ENCODE measurements around the gene FRMD1. TPM values are rescaled to one million over a fixed set of nuclear protein-coding genes. Genes with fewer than 3 reads are reported as not detected.

The FRMD1 gene
- polyA plus RNA-seq, 3 donors from 2014 or later: not detected

- no peak for DNase-seq
- Mint-ChIP-seq H3K9me3 (peaks cover 0 to 1% (median 0%) of the 10 kb centered on the region in 6 donors), H3K4me3 (no peak overlapping the region), H3K36me3 (no peaks in the 10 kb centered on the region), H3K27me3 (ENCODE audit: low read depth in 3 of 3) (peaks cover 0 to 4% (median 0%) of the 10 kb centered on the region in 3 donors), H3K27ac (no peak overlapping the region), H3K4me1 (no peaks in the 10 kb centered on the region)
Measured at GRCh38 chr6:168054765-168055560, 24.0 kb downstream of the FRMD1 start.

DNA sequence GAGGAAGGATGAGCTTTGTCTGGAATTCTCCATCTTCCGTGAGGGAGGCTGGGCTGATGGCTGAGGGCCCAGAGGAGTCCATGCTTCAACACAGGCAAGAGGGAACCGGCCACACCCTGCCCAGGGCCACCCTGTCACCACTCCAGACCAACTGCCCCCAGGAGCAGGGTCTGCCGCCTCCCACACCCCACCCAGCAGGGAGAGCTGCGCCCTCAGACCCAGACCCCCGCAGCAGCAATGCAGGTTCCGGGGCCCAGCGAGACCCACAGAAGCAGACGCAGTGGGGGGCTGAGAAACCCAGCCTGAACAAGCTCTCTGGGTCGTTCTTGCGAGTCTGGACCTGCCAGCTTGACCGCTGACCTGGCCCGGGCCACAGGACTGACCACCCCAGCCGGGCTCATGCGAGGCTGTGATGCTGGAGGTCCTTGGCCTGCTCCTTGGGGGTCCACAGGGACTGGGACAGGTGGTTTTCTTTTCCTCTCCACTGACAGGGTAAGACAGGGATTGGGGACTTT, 25.0 kb downstream of the FRMD1 start:
- Mint-ChIP-seq H3K27ac (no peak overlapping the region), H3K36me3 (no peaks in the 10 kb centered on the region), H3K4me1 (no peaks in the 10 kb centered on the region), H3K27me3 (ENCODE audit: low read depth in 3 of 3) (peaks cover 0 to 6% (median 0%) of the 10 kb centered on the region in 3 donors), H3K4me3 (no peak overlapping the region), H3K9me3 (peaks cover 0 to 1% (median 0%) of the 10 kb centered on the region in 6 donors)
- DNase-seq: no peak

DNA sequence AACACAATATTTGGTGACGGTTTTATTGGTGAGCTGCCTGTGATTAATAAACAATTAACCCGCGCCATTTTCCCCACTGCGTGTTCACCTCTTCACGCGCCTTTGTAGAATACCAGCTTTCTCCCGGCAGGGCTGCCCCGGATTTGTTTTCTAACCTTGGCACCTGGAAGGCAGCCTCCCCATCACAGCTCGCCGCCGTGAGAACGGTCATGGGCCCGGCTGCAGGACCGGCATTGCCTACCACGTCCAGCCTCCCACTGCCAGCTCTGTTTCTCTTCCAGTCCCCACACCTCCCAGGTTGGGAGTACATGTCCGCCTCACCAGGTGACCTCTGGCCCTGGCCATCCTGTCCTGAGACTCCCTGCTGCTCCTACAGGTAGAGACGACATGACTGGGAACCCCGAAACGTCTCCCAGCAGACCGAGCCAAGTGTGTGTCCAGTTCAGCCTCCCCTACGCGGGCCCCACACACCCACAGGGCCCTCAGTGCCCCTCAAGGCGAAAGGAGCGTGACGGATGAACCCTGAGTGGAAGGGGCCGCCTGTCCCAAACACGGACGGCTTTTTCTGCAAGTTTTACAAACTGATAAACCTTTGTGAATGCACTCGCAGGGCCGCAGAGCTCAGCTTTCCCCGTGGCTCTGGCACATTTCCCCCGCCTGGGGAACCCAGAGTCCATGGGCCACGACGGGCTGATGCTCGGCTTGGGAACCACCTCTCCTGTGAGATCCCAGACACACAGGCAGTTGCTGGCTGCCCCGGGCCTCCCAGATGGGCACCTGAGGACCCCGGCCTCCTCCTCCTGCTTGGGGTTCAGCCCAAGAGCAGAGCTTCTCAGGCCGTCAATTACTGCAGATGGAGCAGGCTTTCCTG, 25.7 kb downstream of the FRMD1 start:
- no peaks in the 10 kb centered on the region for H3K36me3 Mint-ChIP-seq
- peaks cover 0 to 8% (median 0%) of the 10 kb centered on the region in 3 donors for H3K27me3 Mint-ChIP-seq (ENCODE audit: low read depth in 3 of 3)
- no peaks in the 10 kb centered on the region for H3K4me1 Mint-ChIP-seq
- no peak overlapping the region for H3K27ac Mint-ChIP-seq
- DNase-seq: no peak
- peaks cover 0 to 1% (median 0%) of the 10 kb centered on the region in 6 donors for H3K9me3 Mint-ChIP-seq
- H3K4me3 Mint-ChIP-seq: no peak overlapping the region

DNA sequence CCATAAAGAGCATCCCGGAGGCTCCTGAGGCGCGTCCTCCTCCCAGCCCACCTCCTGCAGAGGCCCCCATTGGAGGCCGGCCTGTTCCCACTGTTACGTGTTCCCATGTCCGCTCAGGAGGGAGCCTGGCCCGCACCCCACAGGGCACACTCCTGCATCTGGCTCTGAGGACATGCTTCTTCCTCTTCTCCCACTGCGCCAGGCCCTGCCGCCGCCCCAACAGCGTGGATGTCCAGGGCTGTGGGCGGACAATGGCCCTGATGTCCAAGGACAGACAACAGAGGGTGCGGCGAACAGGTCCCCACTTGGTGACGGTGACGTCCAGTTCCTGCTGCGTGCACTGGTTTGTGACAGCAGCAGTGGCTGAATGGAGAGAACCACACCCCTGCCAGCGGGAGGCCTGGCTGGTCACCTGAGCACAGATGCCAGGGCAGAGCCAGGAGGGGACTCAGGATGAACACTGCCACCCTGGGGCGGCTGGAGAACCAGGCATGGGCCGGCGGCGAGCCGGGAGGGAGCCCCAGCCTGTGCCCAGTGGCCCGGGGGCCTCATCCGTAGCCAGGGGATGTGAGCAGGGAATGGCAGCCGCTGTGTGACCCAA, 26.6 kb downstream of the FRMD1 start:
- Mint-ChIP-seq H3K36me3 (no peaks in the 10 kb centered on the region), H3K27me3 (ENCODE audit: low read depth in 3 of 3) (peaks cover 0 to 8% (median 0%) of the 10 kb centered on the region in 3 donors), H3K4me1 (no peaks in the 10 kb centered on the region), H3K4me3 (no peak overlapping the region), H3K27ac (no peak overlapping the region), H3K9me3 (no peaks in the 10 kb centered on the region)
- no peak for DNase-seq

DNA sequence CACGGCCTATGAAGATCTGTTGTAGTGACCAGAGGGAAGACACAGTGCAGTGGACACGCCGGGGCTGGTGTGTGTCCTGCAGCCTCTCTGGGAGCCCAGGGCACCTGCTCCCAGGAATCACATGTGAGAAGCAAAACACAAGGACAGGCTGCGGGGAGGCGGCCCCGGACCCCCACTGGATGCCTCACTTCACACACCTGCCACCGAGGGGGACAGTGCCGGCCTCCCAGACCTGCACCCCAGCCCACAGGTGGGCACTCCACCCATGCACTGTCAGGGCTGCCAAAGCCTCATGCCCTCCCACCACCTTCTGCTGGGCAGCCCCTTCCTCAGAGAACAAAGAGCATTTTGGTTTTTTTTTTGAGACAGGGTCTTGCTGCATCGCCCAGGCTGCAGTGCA, 27.4 kb downstream of the FRMD1 start:
- Mint-ChIP-seq H3K9me3 (no peaks in the 10 kb centered on the region), H3K4me3 (no peak overlapping the region), H3K27ac (no peak overlapping the region), H3K4me1 (no peaks in the 10 kb centered on the region), H3K27me3 (ENCODE audit: low read depth in 3 of 3) (peaks cover 0 to 8% (median 0%) of the 10 kb centered on the region in 3 donors), H3K36me3 (no peaks in the 10 kb centered on the region)
- DNase-seq: no peak

- no peak for DNase-seq
- Mint-ChIP-seq H3K4me1 (no peaks in the 10 kb centered on the region), H3K36me3 (no peaks in the 10 kb centered on the region)
Measured at GRCh38 chr6:168050881-168051586, 28.0 kb downstream of the FRMD1 start.

GRCh38 chr6:168050225-168050880, 28.7 kb downstream of the FRMD1 start:
- Mint-ChIP-seq H3K4me1 (no peaks in the 10 kb centered on the region), H3K36me3 (no peaks in the 10 kb centered on the region), H3K27me3 (ENCODE audit: low read depth in 3 of 3) (peaks cover 0 to 7% (median 0%) of the 10 kb centered on the region in 3 donors), H3K27ac (no peak overlapping the region), H3K9me3 (no peaks in the 10 kb centered on the region), H3K4me3 (no peak overlapping the region)
- DNase-seq: no peak

More at GRCh38 chr6:168050881-168051586, 28.0 kb downstream of the FRMD1 start:
- peaks cover 0 to 8% (median 0%) of the 10 kb centered on the region in 3 donors for H3K27me3 Mint-ChIP-seq (ENCODE audit: low read depth in 3 of 3)
- no peak overlapping the region for H3K4me3 Mint-ChIP-seq
- no peaks in the 10 kb centered on the region for H3K9me3 Mint-ChIP-seq
- H3K27ac Mint-ChIP-seq: no peak overlapping the region

DNA sequence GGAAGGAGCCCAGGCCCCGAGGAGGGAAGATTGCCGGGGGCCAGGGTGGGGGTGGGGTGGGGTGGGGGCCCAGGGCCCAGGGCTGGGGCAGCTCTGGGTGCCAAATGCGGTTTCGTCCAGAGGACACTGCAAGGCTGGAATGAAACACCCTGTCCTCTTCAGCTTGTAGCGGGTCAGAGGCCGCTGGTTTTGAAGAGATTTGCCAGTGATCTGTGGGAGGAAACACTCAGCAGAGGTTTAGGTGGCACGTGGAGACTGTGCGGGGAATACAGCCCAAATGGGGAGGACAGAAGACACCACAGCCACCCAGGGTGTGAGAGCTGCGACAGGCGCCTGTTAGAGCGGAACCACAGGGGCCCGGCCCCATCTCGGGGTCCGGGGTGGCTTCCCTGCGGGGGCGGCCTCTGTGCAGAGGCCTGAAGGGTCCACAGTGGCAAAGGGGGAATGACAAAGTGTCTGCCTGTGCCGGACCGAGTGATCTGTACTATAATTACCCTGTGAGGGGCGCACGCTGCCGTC, 29.2 kb downstream of the FRMD1 start:
- Mint-ChIP-seq H3K27me3 (ENCODE audit: low read depth in 3 of 3) (peaks cover 0 to 4% (median 0%) of the 10 kb centered on the region in 3 donors), H3K36me3 (no peaks in the 10 kb centered on the region), H3K9me3 (no peaks in the 10 kb centered on the region), H3K4me3 (no peak overlapping the region), H3K27ac (no peak overlapping the region), H3K4me1 (no peaks in the 10 kb centered on the region)
- DNase-seq: no peak

DNA sequence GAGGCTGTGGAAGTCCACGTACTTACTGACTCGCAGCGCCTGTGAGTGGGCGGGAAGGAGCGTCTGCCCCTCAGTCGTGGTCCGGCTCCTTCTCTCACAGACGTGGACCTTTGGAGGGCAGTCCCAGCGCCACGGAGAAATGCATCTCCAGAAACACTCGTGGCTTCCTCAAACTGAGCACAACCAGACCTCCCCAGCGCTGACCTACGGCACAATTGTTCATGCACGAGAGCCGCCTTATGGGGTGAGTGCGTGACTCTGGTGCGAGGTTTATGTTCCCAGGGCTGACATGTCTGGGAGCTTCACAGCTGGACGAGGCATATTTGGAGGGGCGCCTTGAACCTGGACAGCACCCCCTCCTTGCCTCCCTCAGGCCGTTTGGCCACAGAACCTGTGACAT, 29.7 kb downstream of the FRMD1 start:
- H3K27me3 Mint-ChIP-seq (ENCODE audit: low read depth in 3 of 3): peaks cover 0 to 4% (median 0%) of the 10 kb centered on the region in 3 donors
- no peak overlapping the region for H3K4me3 Mint-ChIP-seq

GRCh38 chr6:168048724-168049025, 30.3 kb downstream of the FRMD1 start:
- no peak overlapping the region for H3K4me3 Mint-ChIP-seq
- no peak overlapping the region for H3K27ac Mint-ChIP-seq
- no peaks in the 10 kb centered on the region for H3K4me1 Mint-ChIP-seq
- H3K9me3 Mint-ChIP-seq: no peaks in the 10 kb centered on the region
- no peaks in the 10 kb centered on the region for H3K36me3 Mint-ChIP-seq
- H3K27me3 Mint-ChIP-seq (ENCODE audit: low read depth in 3 of 3): peaks cover 0 to 4% (median 0%) of the 10 kb centered on the region in 3 donors
- no peak for DNase-seq

More for the DNA sequence above, 29.7 kb downstream of the FRMD1 start:
- H3K36me3 Mint-ChIP-seq: no peaks in the 10 kb centered on the region
- no peaks in the 10 kb centered on the region for H3K4me1 Mint-ChIP-seq
- no peak for DNase-seq
- H3K27ac Mint-ChIP-seq: no peak overlapping the region
- H3K9me3 Mint-ChIP-seq: no peaks in the 10 kb centered on the region

- Mint-ChIP-seq H3K4me3 (no peak overlapping the region), H3K9me3 (no peaks in the 10 kb centered on the region), H3K4me1 (no peaks in the 10 kb centered on the region), H3K27ac (no peak overlapping the region), H3K36me3 (no peaks in the 10 kb centered on the region), H3K27me3 (ENCODE audit: low read depth in 3 of 3) (peaks cover 0 to 4% (median 0%) of the 10 kb centered on the region in 3 donors)
- no peak for DNase-seq
Measured at GRCh38 chr6:168047841-168048723, 30.9 kb downstream of the FRMD1 start.

DNA sequence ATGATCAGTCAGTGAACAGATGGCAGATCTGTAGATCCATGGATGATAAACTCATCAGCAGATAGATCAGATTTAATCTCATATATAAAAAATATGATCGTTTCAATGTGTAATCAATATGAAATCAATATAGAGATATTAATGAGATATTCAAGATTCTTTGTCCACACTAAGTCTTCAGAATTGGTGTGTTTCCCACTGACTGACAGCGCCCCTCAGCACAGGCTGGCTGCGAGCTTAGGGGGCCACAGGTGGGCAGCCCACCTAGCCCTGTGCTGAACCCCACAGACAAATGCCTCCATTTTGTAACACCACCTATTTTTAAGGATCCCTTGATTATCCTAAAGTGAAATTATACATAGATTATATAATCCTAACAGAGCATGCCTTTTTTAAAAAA, 32.3 kb downstream of the FRMD1 start:
- Mint-ChIP-seq H3K4me3 (no peak overlapping the region), H3K36me3 (no peaks in the 10 kb centered on the region), H3K27me3 (ENCODE audit: low read depth in 3 of 3) (peaks cover 0 to 4% (median 0%) of the 10 kb centered on the region in 3 donors), H3K9me3 (peaks cover 0 to 3% (median 0%) of the 10 kb centered on the region in 6 donors), H3K27ac (no peak overlapping the region), H3K4me1 (no peaks in the 10 kb centered on the region)
- DNase-seq: no peak
